Gastroesophageal sphincter (tissue), 4 donors: ENCODE measurements around the gene PLCL1. TPM values are rescaled to one million over a fixed set of nuclear protein-coding genes. Genes with fewer than 3 reads are reported as not detected.

Experiments used
- ATAC-seq: fragments of 150-250 bp; one replicate; pipeline ENCODE4 v1.9.1; 2016; ENCODE audit warnings: mild to moderate bottlenecking, moderate library complexity
- H3K27ac ChIP-seq, 4 donors: fragments of 200-600 bp; sonication (generic) in 3 of 4; 1 replicate in 3 of 4; 2 replicates in 1 of 4; pipeline ENCODE4 v1.5.1; 2016 to 2019
- H3K27me3 ChIP-seq: fragments of 200-600 bp; sonication (generic); one replicate; pipeline ENCODE4 v1.5.1; 2019
- H3K36me3 ChIP-seq, 2 donors: fragments of 200-600 bp; sonication (generic); one replicate each; pipeline ENCODE4 v1.5.1; 2019; ENCODE audit warnings: control low read depth in 1 of 2
- H3K4me1 ChIP-seq, 3 donors: fragments of 200-600 bp; sonication (generic); 1 replicate in 2 of 3; 2 replicates in 1 of 3; pipeline ENCODE4 v1.5.1; 2016 to 2019; ENCODE audit warnings: control low read depth in 2 of 3
- H3K4me3 ChIP-seq, 2 donors: fragments of 200-600 bp; sonication (generic); one replicate each; pipeline ENCODE4 v1.5.1; 2019; ENCODE audit warnings: mild to moderate bottlenecking in 1 of 2, moderate library complexity in 1 of 2
- H3K9me3 ChIP-seq, 3 donors: fragments of 200-600 bp; sonication (generic); one replicate each; pipeline ENCODE4 v1.5.1; 2017 to 2019; ENCODE audit warnings: control low read depth in 2 of 3
- CTCF ChIP-seq, 4 experiments: fragments of 200-600 bp in 2 of 4; fragments of 450-650 bp in 2 of 4; sonication (generic) in 1 of 4; IDR thresholded peaks; one replicate each; pipeline ENCODE4 v1.5.1; 2017 to 2019; ENCODE audit warnings: antibody characterized with exemption in 4 of 4, mild to moderate bottlenecking in 2 of 4, moderate library complexity in 2 of 4
- EP300 ChIP-seq: sonication (generic); formaldehyde crosslinking; IDR thresholded peaks from one replicate; pipeline ENCODE4 v1.6.1; 2017; ENCODE audit warnings: antibody characterized with exemption, mild to moderate bottlenecking
- POLR2A ChIP-seq, 2 donors: fragments of 450-650 bp; IDR thresholded peaks; one replicate each; pipeline ENCODE4 v1.6.1; 2017; ENCODE audit warnings: antibody characterized with exemption in 2 of 2, mild to moderate bottlenecking in 2 of 2, moderate library complexity in 1 of 2
- POLR2AphosphoS5 ChIP-seq: sonication (generic); formaldehyde crosslinking; IDR thresholded peaks from one replicate; pipeline ENCODE4 v1.6.1; 2017; ENCODE audit warnings: antibody characterized with exemption
- WGBS, 2 donors: methylation state at CpG; one replicate each; pipeline ENCODE4 v1.1.5; 2018; ENCODE audit warnings: low coverage in 1 of 2; 5-methylcytosine and 5-hydroxymethylcytosine counted together
- total RNA-seq, 4 donors: library from RNA; depleted of rRNA; stranded (reverse); fragments of >200 nt; gene quantifications; one replicate each; pipeline ENCODE4 v1.1.0, GENCODE V29; 2016

PLCL1 gene
- total RNA-seq, 4 donors from 2014 or later = 23.4 to 89.2 (median 47.4) TPM

DNA sequence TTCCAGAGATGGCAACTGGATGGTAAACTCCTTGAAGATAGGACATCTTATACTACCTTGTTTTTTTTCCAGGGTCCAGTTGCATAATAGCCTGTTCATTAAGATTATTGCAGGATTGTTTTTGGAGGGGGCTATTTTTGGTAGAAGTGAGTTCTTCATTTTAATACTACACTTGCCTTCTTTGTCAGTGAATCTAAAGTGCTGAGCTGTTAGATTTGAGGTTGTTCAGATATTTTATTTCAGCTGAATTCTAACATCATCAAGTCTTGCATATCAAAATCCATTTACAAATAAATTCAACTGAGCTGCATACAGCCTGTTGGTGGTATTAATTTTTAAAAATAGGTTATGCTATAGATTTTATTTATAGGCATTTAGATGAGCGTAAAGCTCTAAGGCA is 72.1 kb downstream of the PLCL1 start:
- no peaks in the 10 kb centered on the region for H3K9me3 ChIP-seq
- TF ChIP-seq EP300 = no peak
- no peak for TF ChIP-seq CTCF (IDR thresholded peaks at IDR 0.05)
- no peak for TF ChIP-seq POLR2A (IDR thresholded peaks at IDR 0.05)
- TF ChIP-seq POLR2AphosphoS5 = no peak
- WGBS, 2 donors = 100% methylated on average over 1 of the region's 1 CpG
- no peaks in the 10 kb centered on the region for H3K36me3 ChIP-seq
- no peak for ATAC-seq
- H3K27ac ChIP-seq = no peak overlapping the region
- no peak overlapping the region for H3K4me3 ChIP-seq
- peaks cover 0 to 45% (median 13%) of the 10 kb centered on the region in 3 donors for H3K4me1 ChIP-seq
- no peaks in the 10 kb centered on the region for H3K27me3 ChIP-seq

DNA sequence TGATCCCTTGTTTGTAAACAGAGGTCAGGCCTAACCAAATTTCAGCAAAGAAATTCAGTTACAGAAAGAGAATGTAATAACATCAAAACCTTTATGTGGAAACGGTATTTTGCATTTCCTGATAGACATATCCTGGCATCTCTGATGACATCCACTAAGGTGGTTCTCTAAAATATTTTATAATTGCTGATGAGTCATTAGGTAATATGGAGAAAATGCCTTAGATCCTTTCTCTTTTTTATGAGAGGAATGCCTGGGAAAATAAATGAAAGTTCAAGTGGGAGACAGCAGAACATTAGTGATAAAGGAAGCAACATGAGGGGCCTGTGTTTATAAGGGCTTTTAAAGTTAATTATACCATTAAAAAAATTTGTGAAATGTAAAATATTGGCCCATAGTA is 72.6 kb downstream of the PLCL1 start:
- Histone ChIP-seq H3K27ac (no peak overlapping the region), H3K36me3 (no peaks in the 10 kb centered on the region), H3K27me3 (no peaks in the 10 kb centered on the region), H3K4me1 (peaks cover 0 to 40% (median 13%) of the 10 kb centered on the region in 3 donors), H3K9me3 (no peaks in the 10 kb centered on the region), H3K4me3 (no peak overlapping the region)
- ATAC-seq = no peak
- TF ChIP-seq EP300 (no peak), POLR2A (IDR thresholded peaks at IDR 0.05) (no peak), POLR2AphosphoS5 (no peak), CTCF (IDR thresholded peaks at IDR 0.05) (no peak)
- 82 to 100% methylated on average over 1 of the region's 1 CpG for WGBS, 2 donors

DNA sequence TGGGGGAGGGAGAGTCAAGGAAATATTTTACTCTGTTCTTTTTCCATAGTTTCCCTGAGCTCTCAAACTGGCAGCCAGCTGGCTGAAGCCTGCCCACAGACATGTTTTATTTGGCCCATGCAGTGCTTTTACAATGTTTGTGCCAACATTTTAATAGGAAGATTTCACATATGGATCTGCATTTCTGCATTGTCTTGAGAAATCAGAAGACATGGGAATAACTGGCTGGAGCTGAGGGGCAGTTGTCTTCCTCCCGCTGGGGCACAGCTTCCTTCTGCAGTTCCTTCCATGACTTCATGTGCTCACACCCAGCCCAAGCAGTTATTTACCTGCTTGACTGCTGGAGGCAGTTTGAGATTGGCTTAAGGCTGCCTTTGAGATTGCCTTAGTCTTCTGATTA is 74.4 kb downstream of the PLCL1 start:
- no peak overlapping the region for H3K4me3 ChIP-seq
- no peaks in the 10 kb centered on the region for H3K9me3 ChIP-seq
- ATAC-seq = no peak
- no peaks in the 10 kb centered on the region for H3K27me3 ChIP-seq
- peaks cover 0 to 44% (median 13%) of the 10 kb centered on the region in 3 donors for H3K4me1 ChIP-seq
- WGBS, 2 donors = 60 to 86% methylated on average over 1 of the region's 1 CpG
- TF ChIP-seq CTCF (IDR thresholded peaks at IDR 0.05) = no peak
- no peak for TF ChIP-seq POLR2AphosphoS5
- TF ChIP-seq EP300 = no peak
- TF ChIP-seq POLR2A (IDR thresholded peaks at IDR 0.05) = no peak
- H3K36me3 ChIP-seq = no peaks in the 10 kb centered on the region
- no peak overlapping the region for H3K27ac ChIP-seq

DNA sequence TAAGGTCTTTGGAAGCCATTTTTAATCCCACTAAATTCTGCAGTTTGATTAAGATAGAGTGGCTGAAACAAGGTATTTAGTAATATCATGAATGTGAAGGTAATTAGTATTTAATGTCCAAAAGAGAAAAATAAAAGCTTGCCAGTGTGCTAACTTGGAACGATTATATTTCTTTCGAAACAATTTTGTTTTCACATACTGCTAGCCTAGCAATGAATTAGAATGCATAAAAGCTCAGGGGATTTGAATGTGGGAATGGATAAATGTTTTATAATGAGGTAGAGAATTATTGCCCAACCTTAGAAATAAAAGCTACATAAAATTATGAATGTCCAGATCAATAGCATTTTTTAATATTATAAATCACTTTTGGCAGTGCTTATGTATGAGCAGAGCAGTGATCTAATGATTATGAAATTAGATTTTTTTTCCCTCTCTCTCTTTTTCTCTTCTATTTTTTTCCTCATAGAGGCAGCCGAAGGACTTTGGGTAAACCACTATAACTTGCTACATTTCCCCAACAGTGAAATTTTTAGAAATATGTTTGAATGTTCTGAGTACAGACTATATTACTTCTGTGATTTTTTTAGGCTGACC is 75.5 kb downstream of the PLCL1 start:
- Histone ChIP-seq H3K27me3 (no peaks in the 10 kb centered on the region), H3K27ac (no peak overlapping the region), H3K4me3 (no peak overlapping the region), H3K4me1 (peaks cover 0 to 51% (median 13%) of the 10 kb centered on the region in 3 donors), H3K9me3 (no peaks in the 10 kb centered on the region), H3K36me3 (no peaks in the 10 kb centered on the region)
- WGBS, 2 donors = 19 to 56% methylated on average over 3 of the region's 3 CpGs
- ATAC-seq = peak; percentile 67
- TF ChIP-seq EP300 (no peak), POLR2AphosphoS5 (peak; percentile 20)

GRCh38 chr2:197883354-197884032 is 79.1 kb downstream of the PLCL1 start:
- H3K4me1 ChIP-seq = peaks cover 0 to 32% (median 6%) of the 10 kb centered on the region in 3 donors
- ATAC-seq = no peak
- no peaks in the 10 kb centered on the region for H3K9me3 ChIP-seq
- no peaks in the 10 kb centered on the region for H3K27me3 ChIP-seq
- 21 to 44% methylated on average over 3 of the region's 3 CpGs for WGBS, 2 donors
- H3K27ac ChIP-seq = no peak overlapping the region
- H3K36me3 ChIP-seq = no peaks in the 10 kb centered on the region
- no peak for TF ChIP-seq EP300
- no peak for TF ChIP-seq CTCF (IDR thresholded peaks at IDR 0.05)
- no peak for TF ChIP-seq POLR2A (IDR thresholded peaks at IDR 0.05)
- TF ChIP-seq POLR2AphosphoS5 = no peak
- no peak overlapping the region for H3K4me3 ChIP-seq
